Measurements from ENCODE around the gene TSPAN5. TPM values are rescaled to one million over a fixed set of nuclear protein-coding genes. Genes with fewer than 3 reads are reported as not detected.

Gene TSPAN5
- polyA plus RNA-seq, 1 of the 3 experiments (the other 2 are of a cell fraction): 38.6 TPM

- ChIA-PET CTCF (no interaction called here), POLR2A (no interaction called here)
- Histone ChIP-seq H3K9me3 (no peaks in the 10 kb centered on the region), H3K4me2 (no peak overlapping the region), H4K20me1 (ENCODE audit: insufficient read depth) (peaks cover 65% of the 10 kb centered on the region), H3F3A (replicated peaks; ENCODE audit: insufficient read depth) (no peaks in the 10 kb centered on the region), H3K27ac (ENCODE audit: low read depth in 2 of 2, low read length in 1 of 2) (no peak overlapping the region), H3K4me3 (ENCODE audit: low read depth in 2 of 2, low read length in 1 of 2) (no peak overlapping the region), H3K4me1 (ENCODE audit: control insufficient read depth in 1 of 2, insufficient read depth in 2 of 2, low read depth in 1 of 2, low read length in 1 of 2) (peaks cover 23 to 31% of the 10 kb centered on the region in 2 experiments), H3K79me2 (ENCODE audit: insufficient read depth) (peaks cover 100% of the 10 kb centered on the region), H3K9me2 (no peaks in the 10 kb centered on the region), H3K36me3 (replicated peaks in 1 of 2; ENCODE audit: control insufficient read depth in 1 of 2, insufficient read depth in 2 of 2, low read length in 1 of 2) (no peaks in the 10 kb centered on the region), H3K9ac (no peak overlapping the region), H2AFZ (ENCODE audit: low read depth) (no peak overlapping the region), H3K27me3 (ENCODE audit: insufficient read depth) (no peaks in the 10 kb centered on the region)
- DNase-seq: no peak
- TF ChIP-seq SMC3 (IDR thresholded peaks at IDR 0.05; ENCODE audit: low read depth, low read length) (no peak), CTCF (IDR thresholded peaks at IDR 0.05) (no peak), RXRA (IDR thresholded peaks at IDR 0.05; ENCODE audit: borderline replicate concordance, low read depth) (no peak), SIN3A (IDR thresholded peaks at IDR 0.05; ENCODE audit: borderline replicate concordance, low read depth, low read length) (no peak), MXI1 (IDR thresholded peaks at IDR 0.05; ENCODE audit: low read depth, low read length) (no peak), FOXM1 (IDR thresholded peaks at IDR 0.05; ENCODE audit: low read depth) (no peak), EP300 (IDR thresholded peaks at IDR 0.05; ENCODE audit: borderline replicate concordance in 1 of 2, low read depth in 1 of 2, low read length in 1 of 2) (no peak)
- 90% methylated on average over 11 of the region's 11 CpGs for WGBS (ENCODE audit: low lambda C conversion rate)
Measured at GRCh38 chr4:98612318-98613250, 45.8 kb downstream of the TSPAN5 start.

- WGBS (ENCODE audit: low lambda C conversion rate): 91% methylated on average over 6 of the region's 6 CpGs
- Histone ChIP-seq H3K36me3 (replicated peaks in 1 of 2; ENCODE audit: control insufficient read depth in 1 of 2, insufficient read depth in 2 of 2, low read length in 1 of 2) (no peaks in the 10 kb centered on the region), H4K20me1 (ENCODE audit: insufficient read depth) (peaks cover 58% of the 10 kb centered on the region), H3K4me2 (no peak overlapping the region), H3K9me2 (no peaks in the 10 kb centered on the region), H2AFZ (ENCODE audit: low read depth) (no peak overlapping the region), H3K27ac (ENCODE audit: low read depth in 2 of 2, low read length in 1 of 2) (no peak overlapping the region), H3F3A (replicated peaks; ENCODE audit: insufficient read depth) (no peaks in the 10 kb centered on the region), H3K9me3 (no peaks in the 10 kb centered on the region), H3K79me2 (ENCODE audit: insufficient read depth) (peaks cover 100% of the 10 kb centered on the region), H3K4me3 (ENCODE audit: low read depth in 2 of 2, low read length in 1 of 2) (no peak overlapping the region), H3K27me3 (ENCODE audit: insufficient read depth) (no peaks in the 10 kb centered on the region), H3K9ac (no peak overlapping the region), H3K4me1 (ENCODE audit: control insufficient read depth in 1 of 2, insufficient read depth in 2 of 2, low read depth in 1 of 2, low read length in 1 of 2) (peaks cover 20 to 27% of the 10 kb centered on the region in 2 experiments)
- no peak for TF ChIP-seq NFIC (IDR thresholded peaks at IDR 0.05; ENCODE audit: borderline replicate concordance)
- DNase-seq: no peak
- ChIA-PET POLR2A (no interaction called here), CTCF (no interaction called here)
Measured at GRCh38 chr4:98611677-98612317, 46.6 kb downstream of the TSPAN5 start.

All from SK-N-SH (cell line).